HL-60 (cell line): ENCODE data around the gene CD99.

ENCODE experiments used
- CTCF ChIP-seq: IDR thresholded peaks from one replicate; pipeline ENCODE4 v1.5.1; 2011; ENCODE audit warnings: low read length, control low read depth, inconsistent platforms; ENCODE audit not compliant: insufficient read depth
- GABPA ChIP-seq: IDR thresholded peaks from 2 replicates; pipeline ENCODE4 v1.6.1; 2012; ENCODE audit warnings: low read depth
- POLR2AphosphoS5 ChIP-seq: IDR thresholded peaks from 2 replicates; pipeline ENCODE4 v1.6.1; 2012; ENCODE audit warnings: low read depth
- REST ChIP-seq: IDR thresholded peaks from 2 replicates; pipeline ENCODE4 v1.6.1; 2012; ENCODE audit warnings: low read depth; ENCODE audit not compliant: insufficient replicate concordance

- TF ChIP-seq CTCF (no peak), POLR2AphosphoS5 (no peak), GABPA (no peak), REST (no peak)
Observed at GRCh38 chrX:2766906-2767305, 75.8 kb downstream of the CD99 start.
